Endothelial cell (in vitro differentiated cells): ENCODE results near the gene USE1. TPM values are rescaled to one million over a fixed set of nuclear protein-coding genes. Genes with fewer than 3 reads are reported as not detected.

Experiments used
- DNase-seq: peaks from one replicate; pipeline ENCODE4 v3.0.0; 2021; ENCODE audit warnings: low spot score
- H3K27ac Mint-ChIP-seq: one replicate; pipeline ENCODE4 v1.8.0; 2021; ENCODE audit warnings: mixed read lengths, inconsistent platforms; ENCODE audit not compliant: unreplicated experiment
- H3K27me3 Mint-ChIP-seq: one replicate; pipeline ENCODE4 v1.8.0; 2021; ENCODE audit warnings: mild to moderate bottlenecking, moderate library complexity, mixed read lengths, inconsistent platforms; ENCODE audit not compliant: unreplicated experiment
- H3K36me3 Mint-ChIP-seq: one replicate; pipeline ENCODE4 v1.8.0; 2021; ENCODE audit warnings: mild to moderate bottlenecking, low read depth, mixed read lengths, inconsistent platforms; ENCODE audit not compliant: unreplicated experiment
- H3K4me1 Mint-ChIP-seq: one replicate; pipeline ENCODE4 v1.8.0; 2021; ENCODE audit warnings: mild to moderate bottlenecking, mixed read lengths, inconsistent platforms; ENCODE audit not compliant: unreplicated experiment
- H3K4me3 Mint-ChIP-seq: one replicate; pipeline ENCODE4 v1.8.0; 2021; ENCODE audit warnings: mild to moderate bottlenecking, mixed read lengths, inconsistent platforms; ENCODE audit not compliant: unreplicated experiment
- H3K9me3 Mint-ChIP-seq: one replicate; pipeline ENCODE4 v1.8.0; 2021; ENCODE audit warnings: mixed read lengths, inconsistent platforms; ENCODE audit not compliant: unreplicated experiment
- total RNA-seq: library from RNA; stranded (reverse); fragmentation: NEBNext Ultra II Directional; extraction: Animal tissue kit (Norgen Biotek cat#: 25700); gene quantifications from one replicate; pipeline ENCODE4 v1.2.1, GENCODE V29; 2021; ENCODE audit not compliant: unreplicated experiment
- TF ChIP-seq, protein P1 (sequence below): fragments of 200-600 bp; sonication (generic); IDR thresholded peaks from one replicate; pipeline ENCODE4 v1.5.0; 2021; ENCODE audit warnings: antibody characterized with exemption; ENCODE audit not compliant: unreplicated experiment

Gene USE1
- total RNA-seq, 1 donor from 2014 or later, result 13.0 TPM

DNA sequence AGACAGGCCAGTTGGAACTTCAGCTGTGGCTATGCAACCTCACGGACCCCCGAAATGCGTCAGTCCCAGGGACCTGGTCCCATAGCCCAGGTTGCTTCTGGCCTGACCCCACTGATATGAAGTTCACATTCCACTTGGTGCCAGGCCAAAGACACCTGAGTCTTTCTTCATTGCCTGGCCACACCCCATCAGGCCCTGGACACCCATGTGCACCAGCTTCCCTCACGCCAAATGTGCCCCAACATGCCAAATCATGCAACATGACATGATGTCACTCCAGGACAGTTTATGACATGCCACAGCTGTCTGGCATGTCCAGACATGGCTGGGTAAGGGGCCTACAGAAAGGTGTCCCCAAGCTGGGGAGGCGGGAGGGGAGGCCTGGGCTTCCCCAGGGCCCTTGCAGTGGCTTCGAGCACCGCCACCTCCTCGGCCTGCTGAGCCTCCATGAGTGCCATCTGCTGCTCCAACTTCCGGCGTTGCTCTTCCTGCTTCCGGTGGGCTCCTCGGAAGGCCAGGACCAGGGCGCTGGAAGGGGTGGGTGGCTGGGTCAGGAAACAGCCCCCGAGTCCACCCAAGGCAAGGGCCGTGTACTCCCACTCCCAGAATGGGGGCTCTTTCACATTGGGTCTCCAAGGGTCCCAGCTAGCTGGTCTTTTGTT is 34.9 kb downstream of the USE1 start:
- TF ChIP-seq, protein P1, sequence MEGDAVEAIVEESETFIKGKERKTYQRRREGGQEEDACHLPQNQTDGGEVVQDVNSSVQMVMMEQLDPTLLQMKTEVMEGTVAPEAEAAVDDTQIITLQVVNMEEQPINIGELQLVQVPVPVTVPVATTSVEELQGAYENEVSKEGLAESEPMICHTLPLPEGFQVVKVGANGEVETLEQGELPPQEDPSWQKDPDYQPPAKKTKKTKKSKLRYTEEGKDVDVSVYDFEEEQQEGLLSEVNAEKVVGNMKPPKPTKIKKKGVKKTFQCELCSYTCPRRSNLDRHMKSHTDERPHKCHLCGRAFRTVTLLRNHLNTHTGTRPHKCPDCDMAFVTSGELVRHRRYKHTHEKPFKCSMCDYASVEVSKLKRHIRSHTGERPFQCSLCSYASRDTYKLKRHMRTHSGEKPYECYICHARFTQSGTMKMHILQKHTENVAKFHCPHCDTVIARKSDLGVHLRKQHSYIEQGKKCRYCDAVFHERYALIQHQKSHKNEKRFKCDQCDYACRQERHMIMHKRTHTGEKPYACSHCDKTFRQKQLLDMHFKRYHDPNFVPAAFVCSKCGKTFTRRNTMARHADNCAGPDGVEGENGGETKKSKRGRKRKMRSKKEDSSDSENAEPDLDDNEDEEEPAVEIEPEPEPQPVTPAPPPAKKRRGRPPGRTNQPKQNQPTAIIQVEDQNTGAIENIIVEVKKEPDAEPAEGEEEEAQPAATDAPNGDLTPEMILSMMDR, result no peak
- no peak overlapping the region for H3K4me3 Mint-ChIP-seq
- H3K27me3 Mint-ChIP-seq, result peaks cover 14% of the 10 kb centered on the region
- H3K4me1 Mint-ChIP-seq, result peaks cover 18% of the 10 kb centered on the region
- no peak overlapping the region for H3K27ac Mint-ChIP-seq
- H3K36me3 Mint-ChIP-seq, result peaks cover 6% of the 10 kb centered on the region
- H3K9me3 Mint-ChIP-seq, result no peaks in the 10 kb centered on the region
- no peak for DNase-seq

DNA sequence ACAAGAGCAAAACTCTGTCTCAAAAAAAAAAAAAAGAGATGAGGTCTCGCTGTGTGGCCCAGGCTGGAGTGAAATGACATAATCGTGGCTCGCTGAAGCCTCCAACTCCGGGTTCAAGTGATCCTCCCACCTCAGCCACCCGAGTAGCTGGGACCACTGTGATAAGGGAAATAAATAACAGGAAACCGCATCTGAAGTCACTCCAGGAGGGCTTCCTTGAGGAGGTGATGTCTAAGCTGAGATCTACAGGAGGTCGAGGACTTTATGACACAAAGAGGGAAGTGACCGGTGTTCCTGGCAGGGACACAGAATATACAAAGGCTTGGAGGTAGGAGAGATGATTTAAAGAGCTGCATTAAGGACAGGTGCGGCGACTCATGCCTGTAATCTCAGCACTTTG is 39.5 kb downstream of the USE1 start:
- H3K27me3 Mint-ChIP-seq, result peaks cover 2% of the 10 kb centered on the region
- no peaks in the 10 kb centered on the region for H3K9me3 Mint-ChIP-seq
- DNase-seq, result no peak
- H3K4me3 Mint-ChIP-seq, result peak overlapping the region; percentile 49
- TF ChIP-seq, protein P1, result no peak
- H3K4me1 Mint-ChIP-seq, result peaks cover 4% of the 10 kb centered on the region
- H3K36me3 Mint-ChIP-seq, result peaks cover 25% of the 10 kb centered on the region
- peak overlapping the region; percentile 42 for H3K27ac Mint-ChIP-seq

DNA sequence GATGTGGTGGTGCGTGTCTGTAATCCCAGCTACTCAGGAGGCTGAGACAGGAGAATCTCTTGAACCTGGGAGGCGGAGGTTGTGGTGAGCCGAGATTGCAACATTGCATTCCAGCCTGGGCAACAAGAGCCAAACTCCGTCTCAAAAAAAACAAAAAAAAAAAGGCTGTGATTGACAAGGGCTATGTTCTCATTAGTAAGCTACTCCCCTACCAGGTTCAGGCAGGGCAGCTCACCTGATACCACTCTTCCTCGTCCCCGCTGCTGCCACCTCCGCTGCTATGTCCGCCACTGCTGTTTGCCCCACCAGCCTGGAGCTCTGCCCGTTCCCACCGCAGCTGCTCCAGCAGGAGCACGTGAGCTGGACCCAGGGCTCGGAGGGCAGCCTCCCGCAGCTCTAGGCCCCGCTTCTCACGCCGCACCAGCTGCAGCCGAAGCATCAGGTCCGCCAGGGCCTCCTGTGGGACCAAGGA is 40.0 kb downstream of the USE1 start:
- no peak overlapping the region for H3K4me3 Mint-ChIP-seq
- H3K9me3 Mint-ChIP-seq, result no peaks in the 10 kb centered on the region
- TF ChIP-seq, protein P1, result no peak
- peaks cover 4% of the 10 kb centered on the region for H3K4me1 Mint-ChIP-seq
- H3K36me3 Mint-ChIP-seq, result peaks cover 31% of the 10 kb centered on the region
- DNase-seq, result no peak
- peaks cover 2% of the 10 kb centered on the region for H3K27me3 Mint-ChIP-seq
- no peak overlapping the region for H3K27ac Mint-ChIP-seq

DNA sequence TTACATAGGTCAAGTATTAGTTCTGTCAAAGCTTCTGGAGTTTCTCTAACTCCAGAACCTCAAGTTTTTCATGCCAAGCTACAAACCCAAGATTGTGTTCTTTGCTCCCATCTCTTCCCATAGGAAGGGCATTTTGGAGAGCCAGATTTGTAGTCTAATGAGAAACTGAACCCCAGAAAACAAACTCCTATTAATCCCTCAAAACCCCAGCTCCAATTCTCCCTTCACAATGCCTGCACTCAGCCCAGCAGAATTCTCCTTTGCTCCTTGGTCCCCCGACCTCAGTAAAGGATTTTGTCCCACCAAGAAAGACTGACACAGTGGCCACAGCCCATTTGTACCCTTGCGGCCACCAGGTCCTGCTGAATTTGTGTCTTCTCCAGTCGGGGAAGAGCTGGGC is 41.0 kb downstream of the USE1 start:
- H3K27ac Mint-ChIP-seq, result no peak overlapping the region
- no peak for DNase-seq
- H3K4me1 Mint-ChIP-seq, result peaks cover 11% of the 10 kb centered on the region
- H3K9me3 Mint-ChIP-seq, result no peaks in the 10 kb centered on the region
- peaks cover 2% of the 10 kb centered on the region for H3K27me3 Mint-ChIP-seq
- peaks cover 39% of the 10 kb centered on the region for H3K36me3 Mint-ChIP-seq
- TF ChIP-seq, protein P1, result no peak
- H3K4me3 Mint-ChIP-seq, result peak overlapping the region; percentile 38

DNA sequence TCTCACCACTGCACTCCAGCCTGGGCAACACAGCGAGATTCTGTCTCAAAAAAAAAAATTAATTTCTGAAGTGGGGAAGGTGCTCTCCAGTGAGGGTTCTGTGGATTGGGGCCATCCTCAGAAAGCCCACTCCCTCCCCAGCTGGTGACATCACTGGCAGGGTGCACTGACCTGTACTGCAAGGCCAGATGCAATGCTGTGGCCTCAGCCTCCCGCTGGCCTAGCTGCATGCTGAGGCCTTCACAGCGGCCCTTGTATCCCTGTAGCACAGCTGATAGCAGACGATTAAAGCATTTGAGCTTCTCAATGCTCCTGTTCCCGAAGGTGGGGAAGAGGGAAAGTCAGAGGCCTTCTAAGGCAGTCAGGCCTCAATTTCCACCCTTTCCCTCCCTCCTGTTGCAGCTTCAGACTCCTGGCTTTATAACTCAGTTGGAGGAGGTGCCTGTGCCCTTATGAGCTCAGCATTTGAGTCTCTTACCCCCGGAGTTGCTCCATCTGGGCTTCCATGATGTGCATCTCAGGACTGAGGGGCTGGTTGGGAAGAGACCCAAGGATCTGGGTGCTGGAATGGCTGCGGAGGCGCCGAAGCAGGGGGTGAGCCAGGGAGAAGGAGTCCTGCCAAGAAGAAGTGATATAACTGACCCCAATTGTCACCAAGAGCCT is 44.1 kb downstream of the USE1 start:
- no peak for DNase-seq
- Mint-ChIP-seq H3K27me3 (peaks cover 10% of the 10 kb centered on the region), H3K36me3 (peaks cover 40% of the 10 kb centered on the region), H3K4me3 (peak overlapping the region; percentile 60), H3K4me1 (peaks cover 28% of the 10 kb centered on the region), H3K9me3 (no peaks in the 10 kb centered on the region), H3K27ac (no peak overlapping the region)
- TF ChIP-seq, protein P1, result no peak
